HepG2 (cell line): ENCODE measurements around the gene NKD1. TPM values are rescaled to one million over a fixed set of nuclear protein-coding genes. Genes with fewer than 3 reads are reported as not detected.
A peak's percentile ranks its signal among the peaks of the same experiment; 100 is the strongest.

Experiments
- ATF7 ChIP-seq, 2 experiments: fragments of 450-650 bp in 1 of 2; sonication (generic) in 1 of 2; formaldehyde crosslinking in 1 of 2; IDR thresholded peaks; 2 replicates each; pipeline versions ENCODE4 v1.4.0 to v1.6.1; 2016 to 2020; ENCODE audit warnings: antibody characterized with exemption in 1 of 2, mild to moderate bottlenecking in 1 of 2, missing genetic modification reagents in 1 of 2
- KLF6 ChIP-seq: IDR thresholded peaks from 2 replicates; pipeline ENCODE4 v1.8.0; 2016; ENCODE audit warnings: missing biosample characterization, missing genetic modification reagents
- MED8 ChIP-seq: sonication (generic); formaldehyde crosslinking; IDR thresholded peaks from 2 replicates; pipeline ENCODE4 v1.8.1; 2023; ENCODE audit warnings: mild to moderate bottlenecking, missing genetic modification reagents; ENCODE audit not compliant: insufficient replicate concordance
- PPARG ChIP-seq: conservative IDR thresholded peaks from 2 replicates; pipeline ENCODE4 v1.6.1; 2016; ENCODE audit warnings: missing biosample characterization, missing genetic modification reagents
- RAD21 ChIP-seq: fragments of 450-650 bp; formaldehyde crosslinking; IDR thresholded peaks from 2 replicates; pipeline ENCODE4 v1.5.0; 2020; ENCODE audit warnings: mild to moderate bottlenecking
- SMC3 ChIP-seq: IDR thresholded peaks from 2 replicates; pipeline ENCODE4 v1.6.1; 2011; ENCODE audit warnings: low read length, improper control_type of control experiment
- SRF ChIP-seq: IDR thresholded peaks from 2 replicates; pipeline ENCODE4 v1.6.1; 2011; ENCODE audit warnings: mild to moderate bottlenecking, low read depth, low read length, moderate library complexity
- TARDBP ChIP-seq: sonication (generic); formaldehyde crosslinking; IDR thresholded peaks from 2 replicates; pipeline ENCODE4 v1.8.0; 2022; ENCODE audit warnings: mild to moderate bottlenecking, missing genetic modification reagents
- THYN1 ChIP-seq: sonication (generic); formaldehyde crosslinking; IDR thresholded peaks from 2 replicates; pipeline ENCODE4 v1.8.1; 2023; ENCODE audit warnings: low read depth, mild to moderate bottlenecking, moderate library complexity, missing genetic modification reagents, borderline replicate concordance
- TRIM24 ChIP-seq: sonication (generic); formaldehyde crosslinking; IDR thresholded peaks from 2 replicates; pipeline ENCODE4 v1.8.0; 2022; ENCODE audit warnings: mild to moderate bottlenecking, missing genetic modification reagents
- ZBTB44 ChIP-seq: sonication (generic); formaldehyde crosslinking; IDR thresholded peaks from 2 replicates; pipeline ENCODE4 v1.4.0; 2020; ENCODE audit warnings: missing genetic modification reagents
- ZEB1 ChIP-seq: IDR thresholded peaks from 2 replicates; pipeline ENCODE4 v1.6.1; 2012; ENCODE audit warnings: mild to moderate bottlenecking, low read depth, inconsistent platforms; ENCODE audit not compliant: insufficient replicate concordance
- ZFP41 ChIP-seq: sonication (generic); formaldehyde crosslinking; IDR thresholded peaks from 2 replicates; pipeline ENCODE4 v1.4.0; 2020; ENCODE audit warnings: mild to moderate bottlenecking, missing genetic modification reagents, borderline replicate concordance
- ZNF276 ChIP-seq: sonication (generic); formaldehyde crosslinking; IDR thresholded peaks from 2 replicates; pipeline ENCODE4 v1.4.0; 2020; ENCODE audit warnings: mild to moderate bottlenecking, low read depth, missing genetic modification reagents
- ZNF280B ChIP-seq: sonication (generic); formaldehyde crosslinking; IDR thresholded peaks from 2 replicates; pipeline ENCODE4 v1.5.0; 2020; ENCODE audit warnings: missing genetic modification reagents, mild to moderate bottlenecking, borderline replicate concordance
- ZNF326 ChIP-seq: sonication (generic); formaldehyde crosslinking; IDR thresholded peaks from 2 replicates; pipeline ENCODE4 v1.4.0; 2020; ENCODE audit warnings: missing genetic modification reagents, borderline replicate concordance
- ZNF331 ChIP-seq: sonication (generic); formaldehyde crosslinking; IDR thresholded peaks from 2 replicates; pipeline ENCODE4 v1.4.0; 2020; ENCODE audit warnings: missing genetic modification reagents
- ZNF33A ChIP-seq: sonication (generic); formaldehyde crosslinking; IDR thresholded peaks from 2 replicates; pipeline ENCODE4 v1.5.1; 2020; ENCODE audit warnings: missing genetic modification reagents, mild to moderate bottlenecking, moderate library complexity, borderline replicate concordance
- ZNF512B ChIP-seq: sonication (generic); formaldehyde crosslinking; IDR thresholded peaks from 2 replicates; pipeline ENCODE4 v1.5.1; 2020; ENCODE audit warnings: missing genetic modification reagents, mild to moderate bottlenecking, borderline replicate concordance
- polyA plus RNA-seq, 8 experiments: library from polyadenylated mRNA; depleted of rRNA in 3 of 8; stranded (reverse) in 7 of 8; unstranded in 1 of 8; fragments of >200 nt; fragmentation: Illumina TruSeq in 4 of 8; extraction: Trizol in 4 of 8; gene quantifications; 2 replicates each; pipeline versions ENCODE4 v1.2.1 to v1.2.3, GENCODE V29; 2011 to 2016; ENCODE audit warnings: low read depth in 4 of 8, missing spikeins in 1 of 8, mixed read lengths in 1 of 8; ENCODE audit not compliant: insufficient read depth in 1 of 8
- total RNA-seq, 5 experiments: library from RNA; depleted of rRNA; stranded (reverse); fragments of >200 nt; fragmentation: Illumina TruSeq; extraction: Trizol; gene quantifications; 2 replicates each; pipeline ENCODE4 v1.2.3, GENCODE V29; 2016; ENCODE audit warnings: low read depth in 1 of 5

The NKD1 gene
- total and polyA plus RNA-seq, 2 of the 13 experiments (the other 11 are each of a cell fraction or from before 2014, with no cell fraction given) = 70.4 to 121 TPM

GRCh38 chr16:50616883-50617645 is 68.9 kb downstream of the NKD1 start (continued):
- TF ChIP-seq ZNF512B (no peak), ZBTB44 (CRISPR knock-in tag) (no peak), RAD21 (CRISPR knock-in tag) (no peak), ZNF280B (CRISPR knock-in tag) (no peak), SMC3 (no peak), ZEB1 (no peak), KLF6 (CRISPR knock-in tag) (no peak), MED8 (CRISPR knock-in tag) (peak; percentile 37), ZNF276 (CRISPR knock-in tag) (no peak), ZFP41 (no peak), ATF7 (IDR thresholded peaks at IDR 0.05) (no peak), ATF7 (CRISPR knock-in tag; IDR thresholded peaks at IDR 0.05) (no peak; the same call in 1 of the 2 replicates), THYN1 (CRISPR knock-in tag) (no peak), TRIM24 (CRISPR knock-in tag) (no peak), SRF (no peak), TARDBP (CRISPR knock-in tag) (peak; percentile 47), PPARG (CRISPR knock-in tag) (0 out of 2 replicates have a peak, but pooled peaks have one; percentile 33), ZNF326 (CRISPR knock-in tag) (no peak), ZNF331 (CRISPR knock-in tag) (no peak), ZNF33A (CRISPR knock-in tag) (no peak)
